NK-92 (cell line): ENCODE measurements around the gene TMEM200A.

Experiments
- DNase-seq: peaks from one replicate; lab custom pipeline; 2025; ENCODE audit not compliant: unreplicated experiment; lab: John Stamatoyannopoulos, UW

TMEM200A gene

DNA sequence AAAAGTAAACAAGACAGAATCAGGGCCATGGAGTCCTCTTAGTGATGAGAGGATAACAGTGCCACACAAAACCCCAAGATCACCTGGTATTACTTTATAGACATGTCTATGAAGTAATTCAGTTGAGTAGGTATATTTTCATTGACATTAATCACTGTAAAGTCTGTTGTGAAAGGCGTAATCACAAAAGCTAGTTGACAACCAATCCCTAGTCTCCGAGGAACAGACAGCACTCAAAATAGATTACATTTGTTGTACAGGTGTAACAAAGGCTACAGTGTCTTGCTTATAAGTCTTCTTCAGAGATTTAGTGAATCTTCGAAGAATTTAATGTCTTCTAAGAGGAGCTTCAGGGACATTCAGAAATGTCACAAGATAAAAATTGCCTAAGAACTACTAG is 120.1 kb downstream of the TMEM200A start:
- DNase-seq: no peak

- no peak for DNase-seq
Observed at GRCh38 chr6:130486417-130486816, 120.6 kb downstream of the TMEM200A start.

- DNase-seq: no peak
Observed at GRCh38 chr6:130489514-130489913, 123.7 kb downstream of the TMEM200A start.
